IPS DF 19.7 (cell line): ENCODE results near the gene MRRF.

Experiments used
- DNase-seq: peaks from one replicate; pipeline ENCODE4 v3.0.0-alpha.2; 2013; ENCODE audit warnings: low read depth, low spot score

The MRRF gene

DNA sequence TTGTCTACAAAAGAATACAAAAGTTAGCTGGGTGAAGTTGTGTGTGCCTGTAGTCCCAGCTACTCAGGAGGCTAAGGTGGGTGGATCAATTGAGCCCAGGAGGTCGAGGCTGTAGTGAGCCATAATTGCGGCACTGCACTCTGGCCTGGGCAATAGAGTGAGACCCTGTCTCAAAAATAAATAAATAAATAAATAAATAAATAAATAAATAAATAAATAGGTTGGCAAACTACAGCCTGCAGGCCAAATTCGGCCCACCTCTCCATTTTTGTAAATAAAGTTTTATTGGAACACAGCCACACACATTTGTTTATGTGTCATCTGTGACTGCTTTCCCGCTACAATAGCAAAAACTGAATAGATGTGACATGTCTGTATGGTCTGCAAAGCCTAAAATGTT is 115.6 kb downstream of the MRRF start:
- no peak for DNase-seq
